ENCODE data around the gene ST6GALNAC6.

ST6GALNAC6 gene

DNA sequence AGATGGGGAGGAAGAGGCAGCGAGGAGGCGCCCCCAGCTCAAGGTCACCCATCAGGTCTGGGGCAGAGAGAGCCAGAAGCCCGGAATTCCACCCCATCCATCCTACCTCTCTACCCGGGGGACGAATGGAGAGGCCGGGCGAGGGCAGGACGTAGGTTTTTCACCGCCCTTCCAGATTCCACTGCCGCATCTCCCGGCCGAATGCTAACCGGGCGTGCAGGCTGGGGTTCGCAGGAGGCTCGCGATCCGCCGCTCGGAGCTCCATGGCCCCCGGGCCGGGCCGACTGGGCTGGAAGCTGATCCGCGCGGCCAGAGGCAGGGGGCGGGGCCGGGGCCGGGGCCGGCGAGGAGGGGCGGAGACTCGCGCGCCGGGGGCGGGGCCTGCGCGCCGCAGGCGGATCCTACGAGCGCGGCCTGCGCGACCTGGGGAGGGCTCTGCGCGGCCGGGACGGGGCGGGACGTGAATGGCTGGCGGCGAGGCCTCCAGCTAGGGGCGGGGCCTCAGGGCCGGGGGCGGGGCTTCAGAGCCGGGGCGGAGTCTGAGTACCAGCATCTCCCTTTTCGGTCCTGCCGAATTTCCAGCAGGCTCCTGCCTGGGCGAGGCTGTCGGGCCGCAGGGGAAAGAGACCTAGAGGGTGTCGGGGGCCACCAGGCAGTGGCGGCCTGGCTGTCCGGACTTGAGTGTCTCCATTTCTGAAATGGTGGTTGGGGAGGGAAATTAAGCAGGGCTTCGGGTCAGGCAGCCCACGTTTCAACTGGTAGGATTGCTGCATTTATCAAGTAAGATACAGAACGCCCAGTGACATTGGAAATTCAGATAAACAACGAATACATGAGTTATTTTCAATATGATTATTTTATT is 17.5 kb upstream of the ST6GALNAC6 start, which contains the start of gene ST6GALNAC4:
Gene ST6GALNAC4 (minus strand): TSS at position 322 of the 862 bp plus-strand sequence. CDS start 622 bp downstream, outside the sequence.
- peak; percentile 94 for DNase-seq (ENCODE audit: low spot score)

DNA sequence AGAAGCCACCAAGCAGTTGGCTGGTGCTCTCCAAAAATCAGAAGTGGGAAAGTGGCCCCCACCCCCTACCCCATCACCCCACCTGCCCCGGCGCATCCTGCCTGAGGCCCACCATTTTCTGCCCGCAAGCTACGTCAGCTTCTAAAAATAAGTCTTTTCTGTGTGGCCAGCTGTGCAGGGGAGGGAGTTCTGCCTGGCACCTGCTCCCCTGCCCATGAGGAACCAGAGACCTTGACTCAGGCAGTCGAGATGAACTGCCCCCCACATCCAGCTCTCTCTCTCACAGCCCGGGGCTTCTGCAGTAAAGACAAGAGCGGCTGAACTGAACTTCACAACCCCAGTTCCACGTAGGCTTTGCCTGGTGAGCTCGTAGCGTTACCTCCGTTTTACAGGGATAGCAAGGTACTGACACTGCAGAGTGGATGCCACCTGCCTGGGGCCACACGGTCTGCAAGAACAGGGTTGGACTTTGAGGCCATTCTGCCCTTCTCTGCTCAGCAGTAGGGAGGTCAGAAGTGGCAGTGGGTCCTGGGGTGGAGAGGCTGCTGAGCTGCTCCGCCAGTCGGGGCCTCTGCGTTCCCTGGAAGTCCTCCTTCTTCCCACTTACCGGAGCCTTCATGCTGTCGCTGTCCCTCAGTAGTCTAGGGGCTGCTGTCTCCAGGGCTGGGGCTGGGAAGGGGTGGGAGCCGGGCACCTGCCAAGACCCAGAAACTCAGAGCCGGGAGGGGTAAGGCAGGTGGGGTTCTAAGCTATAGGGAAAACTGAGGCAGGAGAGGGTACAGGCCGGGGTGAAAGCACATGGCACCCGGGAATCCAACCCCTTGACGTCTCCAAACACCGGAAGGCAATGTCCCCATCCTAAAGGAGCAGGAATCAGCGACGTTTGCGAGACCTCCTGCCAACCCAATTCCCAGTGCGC is 16.7 kb upstream of the ST6GALNAC6 start:
- no peak for DNase-seq (ENCODE audit: low spot score)

DNA sequence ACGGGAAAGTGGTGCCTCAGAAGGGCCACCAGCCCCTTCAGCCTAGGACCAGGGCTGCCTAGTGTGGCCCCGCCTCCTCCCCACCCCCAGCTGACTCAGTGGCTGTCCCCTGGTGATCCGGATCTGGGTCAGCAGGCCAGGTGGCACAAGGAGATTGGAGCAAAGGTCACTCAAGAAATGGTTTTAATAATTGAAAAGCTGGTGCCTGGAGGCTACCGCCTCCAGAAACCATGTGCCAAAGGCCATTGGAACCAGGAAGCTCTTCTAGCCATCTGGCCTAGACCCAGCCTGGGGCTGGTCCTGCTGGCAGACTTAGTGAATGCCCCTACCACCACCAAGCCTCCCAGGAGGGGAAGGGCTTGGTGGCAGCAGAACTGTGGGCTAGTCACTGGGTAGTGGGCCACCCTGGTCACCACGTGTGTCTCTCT is 15.9 kb upstream of the ST6GALNAC6 start:
- no peak for DNase-seq (ENCODE audit: low spot score)

DNA sequence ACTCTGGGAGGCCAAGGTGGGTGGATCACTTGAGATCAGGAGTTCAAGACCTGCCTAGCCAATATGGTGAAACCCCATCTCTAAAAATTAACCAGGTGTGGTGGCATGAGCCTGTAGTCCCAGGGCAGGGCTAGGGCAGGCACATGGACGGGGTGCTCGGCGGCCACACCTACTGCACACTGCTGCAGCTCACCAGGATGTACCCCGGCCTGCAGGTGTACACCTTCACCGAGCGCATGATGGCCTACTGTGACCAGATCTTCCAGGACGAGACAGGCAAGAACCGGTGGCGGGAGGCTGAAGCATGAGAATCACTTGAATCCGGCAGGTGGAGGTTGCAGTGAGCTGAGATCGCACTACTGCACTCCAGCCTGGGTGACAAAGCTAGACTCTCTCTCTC is 14.3 kb upstream of the ST6GALNAC6 start:
- DNase-seq (ENCODE audit: low spot score): no peak

DNA sequence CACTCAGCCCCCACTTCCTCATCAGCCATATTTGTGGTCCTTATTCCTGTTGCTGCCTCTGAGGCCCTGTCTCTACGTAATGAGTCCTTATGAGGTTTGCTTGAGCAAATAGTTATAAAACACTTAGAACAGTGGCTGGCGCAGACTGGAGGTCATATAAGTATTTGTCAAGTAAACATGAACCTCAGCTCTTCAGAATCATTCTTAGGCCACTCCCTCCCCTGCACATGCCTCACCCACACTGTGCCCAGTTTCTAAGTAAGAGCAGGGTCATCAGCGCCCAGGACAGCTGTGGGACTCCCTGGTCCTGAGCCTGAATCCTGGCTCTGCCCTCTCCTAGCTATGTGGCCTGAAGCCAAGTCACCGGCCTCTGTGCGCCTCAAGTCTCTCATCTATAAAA is 13.5 kb upstream of the ST6GALNAC6 start:
- no peak for DNase-seq (ENCODE audit: low spot score)

DNA sequence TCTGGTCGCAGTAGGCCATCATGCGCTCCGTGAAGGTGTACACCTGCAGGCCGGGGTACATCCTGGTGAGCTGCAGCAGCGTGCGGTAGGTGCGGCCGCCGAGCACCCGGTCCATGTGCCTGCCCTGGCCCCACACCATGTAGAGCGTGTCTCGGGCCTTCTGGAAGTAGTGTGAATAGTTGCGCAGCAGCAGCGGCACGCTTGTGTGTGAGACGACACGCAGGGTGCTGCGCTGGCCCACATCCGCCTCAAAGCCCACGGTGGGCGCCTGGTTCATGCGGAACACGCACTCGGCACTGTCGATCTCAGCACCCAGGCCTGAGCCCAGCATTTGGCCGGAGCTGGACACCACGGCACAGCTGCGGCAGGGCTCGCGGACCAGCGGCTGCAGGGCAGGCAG is 12.9 kb upstream of the ST6GALNAC6 start:
- no peak for DNase-seq (ENCODE audit: low spot score)

DNA sequence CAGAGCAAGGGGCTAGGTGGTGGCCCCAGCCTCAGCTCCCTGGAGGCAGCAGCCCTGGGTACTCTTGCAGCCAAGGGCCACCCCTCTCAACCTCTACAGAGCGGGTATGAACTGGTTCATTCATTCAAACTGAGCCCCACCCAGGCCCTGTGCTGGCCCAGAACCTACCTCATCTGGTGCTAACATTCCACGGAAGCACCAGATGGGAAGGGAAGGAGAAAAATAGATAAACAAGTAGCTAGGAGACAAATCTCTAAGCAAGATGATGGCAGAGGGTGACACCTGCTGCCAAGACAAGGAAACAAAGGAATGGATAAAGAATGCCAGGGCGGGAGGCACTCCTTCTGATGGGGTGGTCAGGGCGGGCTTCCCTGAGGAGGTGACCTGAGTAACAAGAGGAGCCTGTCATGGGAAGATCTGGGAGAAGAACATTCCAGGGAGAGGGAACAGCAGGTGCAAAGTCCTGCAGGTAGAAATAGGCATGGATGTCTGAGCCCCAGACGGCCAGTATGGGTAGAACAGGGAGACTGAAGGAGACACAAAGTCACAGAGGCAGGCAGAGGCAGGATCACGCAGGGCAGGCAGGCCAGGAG is 11.3 kb upstream of the ST6GALNAC6 start:
- no peak for DNase-seq (ENCODE audit: low spot score)

DNA sequence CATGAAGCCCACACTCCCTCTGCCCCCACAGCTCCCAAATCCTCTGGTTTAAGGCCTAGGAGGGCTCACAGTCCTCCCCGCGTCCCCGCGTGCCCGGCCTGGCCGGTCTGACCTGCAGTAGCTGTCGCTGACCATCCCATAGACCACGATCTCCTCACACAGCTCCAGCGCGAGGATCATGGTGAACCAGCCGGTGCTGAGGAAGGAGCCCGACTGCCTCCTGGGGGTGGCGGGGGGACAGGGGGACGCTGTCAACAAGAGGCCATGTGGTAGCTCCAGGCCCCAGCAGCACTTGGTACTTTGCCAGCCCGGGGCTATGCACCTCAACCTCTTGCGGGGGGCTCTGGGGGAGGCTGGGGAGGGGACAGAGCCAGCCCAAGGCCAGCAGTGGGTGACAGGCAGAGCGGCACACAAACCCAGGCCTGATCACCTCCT is 10.5 kb upstream of the ST6GALNAC6 start:
- no peak for DNase-seq (ENCODE audit: low spot score)

DNA sequence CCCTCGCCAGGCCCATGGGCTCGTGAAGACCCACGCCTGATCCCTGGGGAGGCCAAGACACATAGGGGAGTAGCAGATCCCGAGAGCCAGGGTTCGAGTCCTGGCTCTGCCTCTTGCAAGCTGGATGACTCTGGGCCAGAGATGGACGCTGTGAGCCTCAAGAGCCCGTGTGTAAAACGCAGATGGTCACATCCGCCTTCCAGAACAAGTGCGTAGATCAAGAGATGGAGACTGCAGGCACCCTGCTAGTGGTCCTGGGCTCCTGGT is 9.2 kb upstream of the ST6GALNAC6 start:
- DNase-seq (ENCODE audit: low spot score): no peak

DNA sequence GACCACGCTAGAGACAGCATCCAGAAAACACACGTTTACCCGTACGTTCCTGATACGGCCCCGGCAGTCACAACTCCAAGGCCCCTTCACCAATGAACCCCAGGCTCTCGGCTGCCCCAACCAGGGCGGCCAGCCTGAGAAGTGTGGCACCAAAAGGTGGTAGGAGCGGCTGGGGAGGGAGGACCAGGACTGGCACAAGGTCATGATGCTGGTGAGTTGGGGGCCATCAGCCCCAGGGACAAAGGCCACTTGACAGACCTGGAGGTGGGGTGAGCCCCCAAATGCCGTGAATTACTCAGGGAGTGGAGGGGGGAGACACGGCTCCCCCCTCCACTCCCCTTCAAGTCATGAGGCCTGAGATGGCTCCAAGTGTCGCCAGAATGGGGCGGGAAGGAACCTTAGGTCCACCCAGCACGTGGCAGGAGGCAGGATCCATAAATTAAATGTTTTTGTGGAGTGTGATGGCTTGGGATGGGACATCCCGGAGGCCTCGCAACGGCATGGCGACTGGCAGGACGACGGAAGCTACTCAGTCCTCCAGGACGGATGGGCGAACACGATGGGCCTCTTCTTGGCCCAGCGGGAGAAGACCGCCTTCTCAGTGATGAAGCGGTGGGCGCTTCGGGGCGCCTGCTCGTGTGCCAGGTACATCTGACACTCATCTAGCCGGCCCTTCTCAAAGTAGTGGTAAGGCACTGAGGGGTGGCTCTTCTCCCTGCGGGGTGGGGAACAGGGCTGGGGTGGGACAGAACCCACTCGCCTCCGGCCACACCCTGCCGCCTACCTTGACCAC is 8.7 kb upstream of the ST6GALNAC6 start:
- DNase-seq (ENCODE audit: low spot score): no peak

DNA sequence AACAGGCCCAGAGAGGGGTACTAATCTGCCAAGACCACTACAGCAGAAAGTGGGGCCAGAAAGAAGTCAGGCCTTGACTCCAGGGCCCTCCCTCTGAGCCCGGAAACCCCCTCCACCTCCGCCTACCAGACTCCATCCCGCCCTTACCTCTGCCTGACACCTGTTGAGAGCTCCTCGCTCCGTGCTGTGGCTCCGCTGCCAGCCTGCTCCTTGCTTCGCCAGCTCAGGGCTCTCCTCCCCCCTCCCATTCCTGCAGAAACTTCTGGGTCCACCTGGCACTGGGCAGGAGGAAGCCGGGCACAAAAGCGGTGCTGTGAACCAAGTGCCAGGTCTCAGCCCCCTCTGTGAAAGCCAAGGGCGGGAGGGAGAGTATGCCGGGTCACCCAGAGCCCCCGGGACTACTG is 6.4 kb upstream of the ST6GALNAC6 start:
- no peak for DNase-seq (ENCODE audit: low spot score)

DNA sequence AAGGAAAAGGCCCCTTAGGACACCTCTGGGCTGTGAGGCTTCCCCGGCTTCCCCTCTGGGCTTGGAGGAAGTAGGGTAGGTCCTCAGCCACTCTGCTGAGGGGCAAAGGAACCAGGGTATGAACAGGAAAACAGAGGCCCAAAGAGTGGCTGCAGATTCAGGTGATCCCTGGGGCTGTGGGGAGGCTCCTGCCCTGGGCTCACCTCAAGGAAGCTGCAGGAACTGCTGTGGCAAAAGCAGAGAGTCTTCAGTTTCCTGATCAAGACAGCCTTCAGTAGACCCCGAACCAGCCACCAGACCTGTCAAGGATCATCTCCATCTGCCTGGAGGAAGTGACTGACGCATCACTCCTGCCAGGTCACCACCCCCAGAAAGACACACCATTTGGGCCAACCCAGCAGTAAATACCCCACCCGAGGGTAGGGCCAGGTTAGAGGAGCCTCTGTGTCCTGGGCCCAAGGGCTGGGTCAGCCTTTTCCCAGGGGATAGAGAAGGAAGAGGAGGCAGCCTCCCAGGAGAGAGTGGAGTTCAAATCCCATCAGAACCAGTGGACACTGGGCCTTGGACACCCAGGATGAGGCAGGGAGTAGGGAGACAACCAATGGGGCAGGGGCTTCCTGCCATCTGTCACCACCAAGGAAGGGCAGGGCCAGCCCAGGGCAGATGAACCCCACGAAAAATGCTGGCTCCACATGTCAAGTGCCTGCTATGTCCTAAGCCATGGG is 5.8 kb upstream of the ST6GALNAC6 start:
- DNase-seq (ENCODE audit: low spot score): no peak

DNA sequence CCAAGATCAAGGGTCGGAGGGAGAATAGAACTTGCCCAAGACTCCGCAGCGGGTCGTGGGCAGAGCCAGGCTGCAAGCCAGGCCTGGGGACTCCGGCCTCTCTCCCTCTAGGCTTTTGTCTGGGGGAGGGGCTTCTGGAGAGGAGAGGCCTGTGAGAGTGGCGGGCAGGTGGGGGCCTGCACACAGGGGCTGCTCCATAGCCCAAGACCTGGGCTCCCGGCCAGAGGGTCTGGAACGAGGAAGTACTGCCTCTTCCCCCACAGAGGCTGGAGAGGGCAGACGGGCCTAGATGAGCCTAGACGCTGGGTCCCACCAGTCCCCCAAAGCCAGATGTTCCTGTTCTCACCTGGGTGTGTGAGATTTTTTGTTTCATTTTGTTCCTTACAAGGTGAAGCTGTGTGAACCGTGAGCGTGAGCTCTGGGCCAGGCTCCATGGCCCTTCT is 5.2 kb upstream of the ST6GALNAC6 start:
- DNase-seq (ENCODE audit: low spot score): no peak

DNA sequence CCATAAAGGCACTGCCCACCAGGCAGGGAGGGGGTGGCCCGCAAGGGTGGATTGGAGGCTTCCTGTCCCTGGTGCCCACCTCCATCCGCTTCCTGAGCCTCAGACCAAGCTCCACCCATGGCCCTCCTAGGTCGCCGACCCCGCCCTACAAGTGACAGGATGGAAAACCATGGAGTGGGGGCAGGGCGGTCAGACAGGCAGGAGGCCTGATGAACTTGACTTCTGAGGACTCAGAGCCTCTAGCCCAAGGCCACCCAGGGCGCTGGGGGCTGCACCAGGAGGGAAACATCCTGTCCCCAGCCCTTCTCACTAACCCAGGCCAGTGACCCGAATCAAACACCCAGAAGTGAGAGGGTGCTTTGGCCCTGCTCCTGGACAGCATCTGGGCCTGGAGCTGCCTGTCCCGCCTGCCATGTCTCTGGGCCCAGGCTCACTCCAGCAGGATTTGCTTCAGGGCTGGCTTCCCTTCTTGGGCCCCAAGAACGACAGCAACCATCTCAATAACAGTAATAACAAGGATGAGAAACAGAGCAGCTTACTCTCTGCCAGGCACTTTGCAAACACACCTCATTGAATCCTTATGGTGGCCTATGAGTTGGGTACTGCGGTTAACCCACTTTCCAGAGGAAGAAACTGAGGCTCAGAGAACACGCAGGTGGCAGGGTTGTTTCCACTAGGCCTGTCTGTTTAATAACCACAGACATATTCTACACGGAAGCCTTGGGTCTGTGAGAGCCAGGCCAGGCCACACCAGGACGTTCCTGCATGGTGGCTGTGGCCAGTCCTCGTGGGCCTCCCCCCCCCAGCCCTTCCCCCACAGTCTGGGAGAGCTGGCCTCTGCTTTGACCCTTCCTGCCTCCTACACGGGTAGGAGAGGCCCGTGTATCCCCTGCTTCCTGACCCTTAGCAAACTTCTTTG is 4.4 kb upstream of the ST6GALNAC6 start:
- DNase-seq (ENCODE audit: low spot score): no peak

DNA sequence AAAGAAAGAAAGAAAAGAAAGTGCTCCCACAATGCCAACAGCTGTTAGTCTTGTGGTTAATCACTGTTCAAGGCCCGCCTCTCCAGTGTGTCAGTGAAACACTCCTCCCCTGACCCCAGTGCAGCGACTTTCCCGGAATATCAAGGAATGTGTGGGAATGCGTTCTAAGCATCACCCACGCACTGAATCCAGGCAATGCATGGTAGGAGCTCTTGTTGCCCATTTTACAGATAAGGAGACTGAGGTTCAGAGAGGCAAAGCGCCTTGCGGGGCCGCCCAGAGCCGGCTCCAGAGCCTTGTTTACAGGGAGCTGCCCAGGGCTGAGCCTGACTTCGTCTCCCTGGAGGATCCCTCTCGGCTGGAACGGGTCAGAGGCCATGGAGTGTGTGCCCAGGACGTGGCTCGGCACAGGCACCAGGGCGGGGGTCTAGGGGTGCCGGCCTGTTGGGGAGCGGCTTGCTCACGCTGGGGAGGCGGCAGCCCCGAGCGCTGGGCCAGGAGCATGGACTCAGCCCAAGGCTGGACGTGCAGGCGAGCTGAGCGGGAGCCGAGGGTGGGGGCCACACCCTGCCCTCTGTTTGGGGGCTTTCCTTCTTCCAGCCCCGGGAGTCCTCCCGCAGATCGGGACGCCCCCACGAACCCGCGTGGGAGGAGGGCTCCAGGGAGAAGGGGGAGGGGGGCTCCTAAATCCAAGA is 823 bp downstream of the ST6GALNAC6 start:
- DNase-seq (ENCODE audit: low spot score): no peak

DNA sequence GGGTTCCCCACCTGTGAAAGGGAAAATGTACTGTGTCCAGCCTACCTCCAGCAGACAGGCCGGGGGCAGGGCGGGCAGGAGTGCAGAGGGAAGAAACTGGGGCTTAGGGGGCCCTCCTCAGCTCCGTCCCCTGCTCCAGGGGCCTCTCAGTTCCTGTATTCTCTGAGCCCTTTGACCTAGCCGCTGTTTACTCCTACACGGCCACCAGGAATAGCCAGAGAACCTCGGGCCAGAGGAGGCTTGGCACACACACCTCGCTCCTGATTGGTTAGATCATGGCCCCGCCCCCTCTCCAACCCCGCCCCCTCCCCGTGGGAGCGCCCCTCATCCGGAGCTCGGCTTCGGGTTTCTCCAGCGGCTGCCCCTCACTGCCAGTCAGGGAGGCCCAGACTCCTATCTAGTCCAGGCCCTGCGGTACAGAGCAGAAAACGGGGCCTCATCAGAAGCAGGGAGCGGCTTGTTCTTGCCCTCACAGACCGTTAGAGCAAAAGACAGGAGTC is 2.2 kb downstream of the ST6GALNAC6 start:
- DNase-seq (ENCODE audit: low spot score): no peak

DNA sequence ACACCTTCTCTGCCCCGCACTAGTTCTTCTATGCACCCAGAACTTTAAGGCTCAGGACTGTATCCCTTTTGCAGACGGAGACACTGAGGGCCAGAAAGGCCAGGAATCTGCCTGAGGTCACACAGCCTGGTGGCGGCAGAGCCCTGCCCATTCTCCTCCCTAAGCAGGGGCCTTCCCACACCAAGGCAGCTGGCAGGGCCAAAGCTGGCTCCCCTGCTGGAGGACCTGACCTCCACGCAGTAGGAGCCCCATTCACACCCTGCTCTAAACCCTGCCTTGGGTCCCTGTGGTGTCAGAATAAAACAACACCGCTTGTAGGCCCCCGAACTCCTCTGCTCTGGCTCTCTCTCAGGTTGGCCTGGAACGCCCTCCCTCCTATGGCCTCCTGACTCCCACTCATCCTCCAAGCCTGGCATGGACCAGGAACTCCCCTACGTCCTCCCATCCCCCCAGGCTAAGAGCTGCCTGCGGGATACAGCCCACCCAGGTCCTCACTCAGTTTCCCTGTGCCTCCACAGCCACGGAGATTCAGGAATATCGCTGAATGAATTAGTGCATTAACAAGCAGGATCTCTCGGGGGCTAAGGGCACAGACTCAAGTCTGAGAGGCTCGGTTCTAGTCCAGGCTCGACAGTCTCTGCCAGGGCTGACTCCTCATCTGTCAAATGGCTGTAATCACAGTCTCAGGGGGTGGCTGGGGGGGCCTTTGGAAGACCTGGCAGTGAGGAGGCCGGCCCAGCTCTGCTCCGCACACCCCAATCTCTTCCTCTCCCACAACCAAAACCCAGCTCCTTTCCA is 2.8 kb downstream of the ST6GALNAC6 start:
- no peak for DNase-seq (ENCODE audit: low spot score)

DNA sequence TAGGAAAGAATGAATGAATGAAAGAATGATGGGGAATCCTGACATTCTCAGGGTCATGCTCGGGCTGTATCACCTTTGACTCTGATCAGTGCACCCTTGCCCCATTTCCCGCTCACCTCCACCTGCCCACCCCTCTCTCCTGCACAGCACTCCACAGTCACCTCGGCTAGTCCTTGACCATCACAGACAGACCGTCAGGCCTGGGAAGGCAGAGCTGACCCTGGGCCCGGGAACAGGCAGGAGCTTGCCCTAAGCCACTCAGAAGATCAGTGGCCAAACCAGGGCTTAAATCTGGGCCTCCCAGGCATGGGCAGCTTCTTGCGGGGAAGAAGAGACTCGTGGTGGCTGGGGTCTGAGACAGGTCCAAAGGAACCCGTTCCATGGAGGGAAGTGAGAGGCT is 3.6 kb downstream of the ST6GALNAC6 start:
- no peak for DNase-seq (ENCODE audit: low spot score)

Measured in putamen (tissue), 1 donor.